HepG2 (cell line): ENCODE results near the gene CUL9. TPM values are rescaled to one million over a fixed set of nuclear protein-coding genes. Genes with fewer than 3 reads are reported as not detected.
A peak's percentile ranks its signal among the peaks of the same experiment; 100 is the strongest.

Source experiments
- CCAR2 ChIP-seq: fragments of 200-400 bp; formaldehyde crosslinking; optimal IDR thresholded peaks from 2 replicates; pipeline ENCODE3; 2018; ENCODE audit warnings: low read depth, mild to moderate bottlenecking, low read length, moderate library complexity
- CREB1 ChIP-seq, 2 experiments: fragments of 450-650 bp in 1 of 2; IDR thresholded peaks; 2 replicates each; pipeline ENCODE4 v1.6.1; 2016 to 2017; ENCODE audit warnings: control low read depth in 1 of 2, mild to moderate bottlenecking in 1 of 2, missing compliant biosample characterization in 1 of 2, missing genetic modification characterization in 1 of 2
- EEA1 ChIP-seq: sonication (generic); formaldehyde crosslinking; IDR thresholded peaks from 2 replicates; pipeline ENCODE4 v1.5.1; 2020; ENCODE audit warnings: mild to moderate bottlenecking, missing genetic modification reagents, borderline replicate concordance
- MAF1 ChIP-seq: sonication (generic); formaldehyde crosslinking; IDR thresholded peaks from 2 replicates; pipeline ENCODE4 v1.5.0; 2020; ENCODE audit warnings: missing genetic modification reagents, borderline replicate concordance
- PRDM10 ChIP-seq: sonication (generic); formaldehyde crosslinking; IDR thresholded peaks from 2 replicates; pipeline ENCODE4 v1.4.0; 2020; ENCODE audit warnings: low read depth, missing genetic modification reagents
- RBM39 ChIP-seq: fragments of 200-400 bp; formaldehyde crosslinking; IDR thresholded peaks from one replicate; pipeline ENCODE4 v1.6.1; 2018; ENCODE audit warnings: antibody characterized with exemption, mild to moderate bottlenecking, low read depth, low read length; ENCODE audit not compliant: poor library complexity, severe bottlenecking
- RXRB ChIP-seq: IDR thresholded peaks from 2 replicates; pipeline ENCODE4 v1.6.1; 2016; ENCODE audit warnings: borderline replicate concordance, missing genetic modification reagents, missing compliant biosample characterization
- UBTF ChIP-seq: sonication (generic); formaldehyde crosslinking; IDR thresholded peaks from 2 replicates; pipeline ENCODE4 v1.4.0; 2020; ENCODE audit warnings: mild to moderate bottlenecking, missing genetic modification reagents
- ZFP37 ChIP-seq: sonication (generic); formaldehyde crosslinking; IDR thresholded peaks from 2 replicates; pipeline ENCODE4 v1.4.0; 2020; ENCODE audit warnings: missing genetic modification reagents, borderline replicate concordance
- ZMYM4 ChIP-seq: sonication (generic); formaldehyde crosslinking; IDR thresholded peaks from 2 replicates; pipeline ENCODE4 v1.8.1; 2023; ENCODE audit warnings: mild to moderate bottlenecking, missing genetic modification reagents
- ZNF407 ChIP-seq: sonication (generic); formaldehyde crosslinking; IDR thresholded peaks from one replicate; pipeline ENCODE4 v1.5.1; 2020; ENCODE audit warnings: mild to moderate bottlenecking, missing genetic modification reagents; ENCODE audit errors: not compliant biosample characterization
- ZNF616 ChIP-seq: sonication (generic); formaldehyde crosslinking; IDR thresholded peaks from 2 replicates; pipeline ENCODE4 v1.5.0; 2020; ENCODE audit warnings: low read depth, mild to moderate bottlenecking, missing genetic modification reagents
- polyA plus RNA-seq, 8 experiments: library from polyadenylated mRNA; depleted of rRNA in 3 of 8; stranded (reverse) in 7 of 8; unstranded in 1 of 8; fragments of >200 nt; fragmentation: Illumina TruSeq in 4 of 8; extraction: Trizol in 4 of 8; gene quantifications; 2 replicates each; pipeline versions ENCODE4 v1.2.1 to v1.2.3, GENCODE V29; 2011 to 2016; ENCODE audit warnings: low read depth in 4 of 8, missing spikeins in 1 of 8, mixed read lengths in 1 of 8; ENCODE audit not compliant: insufficient read depth in 1 of 8
- total RNA-seq, 5 experiments: library from RNA; depleted of rRNA; stranded (reverse); fragments of >200 nt; fragmentation: Illumina TruSeq; extraction: Trizol; gene quantifications; 2 replicates each; pipeline ENCODE4 v1.2.3, GENCODE V29; 2016; ENCODE audit warnings: low read depth in 1 of 5

CUL9 gene
- total and polyA plus RNA-seq, 2 of the 13 experiments (the other 11 are each of a cell fraction or from before 2014, with no cell fraction given) = 11.4 to 13.7 TPM

GRCh38 chr6:43174263-43175112 is 7.5 kb upstream of the CUL9 start (continued):
- peak; percentile 85; the same call in 1 of the 2 replicates for TF ChIP-seq PRDM10 (CRISPR knock-in tag)
- peak; percentile 97 for TF ChIP-seq ZNF407 (CRISPR knock-in tag)
- TF ChIP-seq ZFP37 (CRISPR knock-in tag) = peak; percentile 43; the same call in 1 of the 2 replicates
- peak; percentile 15; the same call in 1 of the 2 replicates for TF ChIP-seq RXRB (CRISPR knock-in tag)
- no peak; the same call in 1 of the 2 replicates for TF ChIP-seq ZMYM4 (CRISPR knock-in tag)
- no peak for TF ChIP-seq CCAR2
- TF ChIP-seq CREB1 (IDR thresholded peaks at IDR 0.05) = peak; percentile 57; the same call in 1 of the 2 replicates
- TF ChIP-seq CREB1 (CRISPR knock-in tag; IDR thresholded peaks at IDR 0.05) = peak; percentile 56; the same call in 1 of the 2 replicates
- peak; percentile 58; the same call in 1 of the 2 replicates for TF ChIP-seq ZNF616 (CRISPR knock-in tag)
- TF ChIP-seq EEA1 (CRISPR knock-in tag) = no peak
- peak; percentile 43 for TF ChIP-seq RBM39
- no peak for TF ChIP-seq MAF1
- TF ChIP-seq UBTF (CRISPR knock-in tag) = peak; percentile 62; the same call in 1 of the 2 replicates
